CD4-positive, alpha-beta T cell treated with Interleukin-6 for 4 hours (primary cell): ENCODE measurements around the gene BMAL1.
"Not testable (repeated sequence)": the region's sequence is repeated elsewhere in the genome, so short reads cannot be mapped to it uniquely, and the experiment has no call there.

Experiments used
- DNase-seq: peaks from one replicate; pipeline ENCODE4 v3.0.0-alpha.2; 2020; ENCODE audit warnings: mixed read lengths

The BMAL1 gene

DNA sequence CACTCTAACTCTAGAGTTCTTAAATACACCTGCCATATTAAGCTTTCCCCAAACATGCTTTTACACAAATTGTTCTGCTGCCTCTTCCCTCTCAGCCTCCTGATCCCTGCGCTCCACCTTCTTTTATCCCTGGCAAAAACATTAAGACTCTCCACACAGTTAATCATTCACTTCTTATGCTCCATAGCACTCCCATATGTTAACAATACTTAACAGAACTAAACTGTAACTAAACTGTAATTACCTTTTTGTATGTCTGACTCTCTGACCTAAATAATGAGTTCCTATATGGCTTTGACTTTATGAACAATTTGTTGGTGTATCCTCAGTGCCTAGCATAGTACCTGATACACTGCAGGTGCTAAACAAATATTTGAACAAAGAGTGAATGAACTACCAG, 113.6 kb downstream of the BMAL1 start:
- DNase-seq = no peak

DNA sequence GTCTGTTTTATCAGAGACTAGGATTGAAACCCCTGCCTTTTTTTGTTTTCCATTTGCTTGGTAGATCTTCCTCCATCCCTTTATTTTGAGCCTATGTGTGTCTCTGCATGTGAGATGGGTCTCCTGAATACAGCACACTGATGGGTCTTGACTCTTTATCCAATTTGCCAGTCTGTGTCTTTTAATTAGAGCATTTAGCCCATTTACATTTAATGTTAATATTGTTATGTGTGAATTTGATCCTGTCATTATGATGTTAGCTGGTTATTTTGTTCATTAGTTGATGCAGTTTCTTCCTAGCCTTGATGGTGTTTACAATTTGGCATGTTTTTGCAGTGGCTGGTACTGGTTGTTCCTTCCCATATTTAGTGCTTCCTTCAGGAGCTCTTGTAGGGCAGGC, 120.7 kb downstream of the BMAL1 start:
- DNase-seq = not testable (repeated sequence)

DNA sequence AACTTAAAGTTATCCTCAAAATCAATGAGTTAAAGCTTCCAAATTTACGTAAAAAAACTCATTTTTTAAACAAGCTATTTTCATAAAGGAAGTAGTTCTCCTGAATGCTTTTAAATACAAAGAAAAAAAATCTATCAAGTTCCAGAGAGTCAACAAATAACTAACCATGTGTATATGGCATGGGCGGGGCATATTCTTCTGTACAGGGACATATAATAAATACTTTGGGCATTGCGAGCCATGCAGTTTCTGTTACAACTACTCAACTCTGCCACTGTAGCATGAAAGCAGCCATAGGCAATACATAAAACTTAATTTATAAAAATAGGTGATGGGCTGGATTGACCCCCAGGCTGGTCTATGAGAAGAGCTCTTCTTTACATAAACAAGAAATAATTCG, 127.6 kb downstream of the BMAL1 start:
- no peak for DNase-seq

DNA sequence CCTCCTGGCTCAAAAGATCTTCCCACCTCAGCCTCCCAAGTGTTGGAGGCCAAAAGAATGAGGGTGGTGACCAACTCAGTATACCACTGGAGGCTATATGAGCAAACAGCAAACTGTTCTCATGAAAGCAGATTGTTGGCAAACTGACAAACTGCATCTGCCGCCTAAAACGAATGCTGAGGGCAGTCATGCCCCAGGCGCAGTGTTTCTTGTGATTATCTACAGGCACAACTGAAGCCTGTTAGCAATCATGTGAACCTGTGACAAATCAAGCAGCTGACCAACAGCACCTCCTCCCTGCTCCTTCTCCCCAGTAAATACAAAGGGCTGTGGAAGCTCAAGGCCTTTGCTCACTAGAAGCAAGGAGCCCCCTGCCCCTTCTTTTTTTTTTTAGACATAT, 137.6 kb downstream of the BMAL1 start:
- no peak for DNase-seq

DNA sequence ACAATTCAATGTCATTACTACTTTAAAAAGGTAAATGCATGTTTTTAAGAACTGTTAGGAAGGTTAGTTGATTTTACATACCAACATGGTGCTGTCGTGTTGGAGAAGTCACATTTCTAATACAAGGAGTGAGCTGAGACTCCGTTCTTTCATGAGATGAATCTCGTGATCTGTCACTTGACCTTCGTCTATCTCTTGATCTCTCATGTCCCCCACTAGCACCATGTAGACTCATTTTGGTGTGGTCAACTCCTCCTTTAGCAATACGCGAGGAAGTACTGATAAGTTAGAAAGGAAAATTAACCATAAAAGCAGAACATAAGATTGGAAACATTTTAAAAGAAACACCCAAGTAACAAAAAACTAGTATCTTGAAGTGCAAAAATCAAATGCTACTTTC, 144.0 kb downstream of the BMAL1 start:
- no peak for DNase-seq

DNA sequence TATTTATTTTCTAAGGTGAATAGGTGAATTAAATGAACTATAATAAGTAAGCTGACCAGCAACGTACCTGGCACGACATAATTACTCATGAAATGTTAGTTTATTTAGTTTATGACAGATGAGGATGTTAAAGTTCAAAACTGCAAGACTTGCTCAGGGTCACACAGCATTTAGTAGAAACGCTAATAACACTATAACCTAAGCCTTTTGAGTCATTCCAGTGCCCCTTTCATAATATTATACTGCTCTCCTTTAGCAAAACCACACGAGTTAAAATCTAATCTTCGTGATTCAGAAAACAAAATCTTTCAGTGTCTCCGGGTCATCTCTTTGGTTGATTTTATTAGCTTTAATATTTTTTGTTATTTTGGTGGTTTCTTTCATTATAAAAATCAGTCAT, 145.8 kb downstream of the BMAL1 start:
- no peak for DNase-seq

DNA sequence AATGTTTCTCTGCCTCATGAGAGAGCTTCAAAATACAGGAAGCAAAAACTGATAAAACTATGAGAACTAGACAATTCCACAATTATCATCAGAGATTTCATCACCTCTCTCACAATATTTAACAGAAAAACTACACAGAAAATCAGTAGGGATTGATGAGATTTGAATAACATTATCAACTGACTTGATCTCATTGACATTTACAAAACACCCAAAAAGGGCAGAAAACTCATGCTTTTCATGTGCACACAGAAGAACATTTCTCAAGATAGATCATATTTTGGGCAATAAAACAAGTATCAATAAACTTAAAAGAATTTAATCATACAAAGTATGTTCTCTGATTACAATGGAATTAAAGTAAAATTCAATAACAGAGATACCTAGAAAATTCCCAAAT, 149.8 kb downstream of the BMAL1 start:
- no peak for DNase-seq

DNA sequence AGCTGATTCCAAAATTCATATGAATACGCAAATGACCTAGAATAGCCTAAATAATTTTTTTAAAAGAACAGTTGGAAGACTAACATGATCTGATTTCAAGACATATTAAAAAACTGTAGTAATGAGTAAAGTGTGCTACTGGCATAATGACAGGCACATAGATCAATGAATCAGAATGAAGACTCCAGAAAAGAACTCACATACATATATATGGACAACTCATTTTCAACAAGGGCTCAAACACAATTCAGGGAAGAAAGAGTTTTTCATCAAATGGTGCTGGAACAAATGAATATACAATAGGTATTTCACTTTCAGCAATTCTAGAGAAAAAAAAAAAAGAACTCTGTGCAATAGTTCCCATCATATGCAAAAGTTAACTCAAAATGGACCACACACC, 151.7 kb downstream of the BMAL1 start:
- DNase-seq = no peak

DNA sequence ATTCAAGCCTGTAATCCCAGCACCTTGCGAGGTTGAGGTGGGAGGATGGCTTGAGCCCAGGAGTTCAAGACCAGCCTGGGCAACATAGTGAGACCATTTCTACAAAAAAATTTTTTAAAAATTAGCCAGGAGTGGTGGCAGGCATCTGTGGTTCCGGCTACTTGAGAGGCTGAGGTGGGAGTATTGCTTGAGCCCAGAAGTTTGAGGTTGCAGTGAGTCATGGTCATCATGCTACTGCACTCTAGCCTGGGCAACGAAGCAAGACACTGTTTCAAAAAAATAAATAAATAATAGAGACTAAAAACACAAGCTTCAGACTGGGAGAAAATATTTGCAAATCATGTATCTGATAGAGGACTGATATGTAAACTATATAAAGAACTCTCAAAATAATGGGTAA, 152.2 kb downstream of the BMAL1 start:
- DNase-seq = no peak

DNA sequence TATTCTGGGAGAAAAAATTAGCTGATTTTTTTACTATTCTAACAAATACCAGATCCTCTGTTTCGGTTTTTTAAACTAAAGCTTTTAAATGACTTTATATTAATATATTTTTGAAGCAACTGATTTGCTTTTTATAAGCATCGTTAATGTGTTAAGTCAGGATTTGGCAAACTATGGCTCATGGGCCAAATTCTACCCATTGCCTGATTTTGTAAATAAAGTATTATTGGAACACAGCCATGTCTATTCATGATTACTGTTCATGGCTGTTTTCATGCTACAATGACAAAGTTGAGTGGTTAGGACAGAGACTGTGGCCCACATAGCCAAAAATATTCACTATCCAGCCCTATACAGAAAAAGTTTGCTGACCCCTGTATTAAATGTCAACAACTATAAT, 155.8 kb downstream of the BMAL1 start:
- no peak for DNase-seq

DNA sequence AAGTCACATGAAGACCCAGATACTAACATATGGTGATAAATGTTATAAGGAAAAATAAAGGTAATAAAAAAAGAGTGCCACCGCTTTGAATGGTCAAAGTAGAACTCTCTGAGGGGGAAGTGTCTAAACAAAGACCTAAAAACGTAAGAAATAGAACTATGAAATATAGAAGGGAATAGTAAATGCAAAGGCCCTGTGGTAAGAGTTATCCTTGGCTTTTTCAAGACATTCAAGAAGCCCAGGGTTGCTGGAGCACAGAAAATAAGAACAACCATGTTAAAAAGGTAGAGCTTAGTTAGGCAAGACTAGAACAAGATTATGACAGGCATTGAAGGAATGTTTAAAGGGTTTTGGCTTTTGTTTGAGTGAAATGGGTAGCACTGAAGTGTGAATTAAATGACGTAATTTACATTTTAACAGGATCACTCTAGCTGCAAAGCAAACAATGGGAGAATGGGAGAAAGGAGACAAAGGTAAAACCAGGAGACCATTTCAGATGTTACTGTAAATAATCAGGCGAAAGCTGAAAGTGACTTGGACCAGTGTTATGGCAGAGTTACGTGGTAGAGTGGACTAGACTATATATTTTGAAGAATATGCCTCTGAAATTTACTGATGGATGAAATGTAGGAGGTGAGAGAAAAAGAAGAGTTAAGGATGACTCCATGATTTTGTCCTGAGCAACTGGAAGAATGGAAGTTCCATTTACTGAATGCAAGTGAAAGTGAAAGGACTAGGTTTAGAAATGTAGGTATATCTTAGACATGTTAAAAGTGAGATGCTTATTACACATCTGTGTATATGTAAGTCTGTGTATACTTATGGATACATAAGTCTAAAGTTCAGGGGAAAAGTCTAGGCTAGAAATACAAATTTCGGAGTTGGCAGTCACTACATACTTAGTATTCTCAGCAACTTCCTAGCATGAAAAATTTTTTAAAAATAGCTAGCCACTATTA, 156.9 kb downstream of the BMAL1 start:
- no peak for DNase-seq

DNA sequence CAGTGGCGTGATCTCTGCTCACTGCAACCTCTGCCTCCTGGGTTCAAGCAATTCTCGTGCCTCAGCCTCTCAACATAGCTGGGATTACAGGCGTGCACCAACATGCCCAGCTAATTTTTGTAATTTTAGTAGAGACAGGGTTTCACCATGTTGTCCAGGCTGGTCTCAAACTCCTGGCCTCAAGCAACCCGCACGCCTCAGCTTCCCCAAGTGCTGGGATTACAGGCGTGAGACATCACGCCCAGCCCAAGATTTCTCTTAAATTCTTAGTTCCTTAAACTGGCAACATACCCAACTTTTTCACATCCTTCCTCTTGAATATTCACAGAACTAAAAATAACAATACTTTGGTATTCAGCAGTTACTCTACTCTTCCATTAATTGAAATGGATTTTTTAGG, 159.2 kb downstream of the BMAL1 start:
- not testable (repeated sequence) for DNase-seq
